Left lobe of liver (tissue), 2 donors: ENCODE measurements around the gene APOBEC3G. TPM values are rescaled to one million over a fixed set of nuclear protein-coding genes. Genes with fewer than 3 reads are reported as not detected.
A peak's percentile ranks its signal among the peaks of the same experiment; 100 is the strongest.
"Not testable (repeated sequence)": the region's sequence is repeated elsewhere in the genome, so short reads cannot be mapped to it uniquely, and the experiment has no call there.

Experiments used
- ATAC-seq: fragments of 200-7000 bp; cut with Tn5 transposase; one replicate; pipeline ENCODE4 v1.9.1; 2020; ENCODE audit warnings: mild to moderate bottlenecking, moderate library complexity
- DNase-seq: peaks from one replicate; pipeline ENCODE4 v3.0.0-alpha.2; 2020; ENCODE audit warnings: low spot score
- total RNA-seq: library from RNA; stranded (reverse); gene quantifications from one replicate; pipeline ENCODE4 v1.2.1, GENCODE V29; 2021
- donor health status: DM: no; HTN: no; CAD: no; lungs with moderate emphysema.
- donor health status: DM: no; HTN: yes; CAD: no.

APOBEC3G gene
- total RNA-seq, 1 donor from 2014 or later, result 1.3 TPM

GRCh38 chr22:39066442-39067276 is 10.4 kb upstream of the APOBEC3G start:
- not testable (repeated sequence) for DNase-seq, ATAC-seq

- DNase-seq, result no peak
- ATAC-seq, result no peak
Measured at GRCh38 chr22:39068033-39068785, 8.9 kb upstream of the APOBEC3G start.

- DNase-seq, result no peak
- no peak for ATAC-seq
Measured at GRCh38 chr22:39070186-39070585, 6.9 kb upstream of the APOBEC3G start.

- not testable (repeated sequence) for ATAC-seq, DNase-seq
Measured at GRCh38 chr22:39072581-39072981, 4.5 kb upstream of the APOBEC3G start.

GRCh38 chr22:39073981-39074380 is 3.1 kb upstream of the APOBEC3G start:
- ATAC-seq (no peak), DNase-seq (no peak)

GRCh38 chr22:39076155-39077025 is 685 bp upstream of the APOBEC3G start:
- peak; percentile 11 for ATAC-seq
- not testable (repeated sequence) for DNase-seq

- DNase-seq, ATAC-seq: not testable (repeated sequence)
Measured at GRCh38 chr22:39077912-39078311, 837 bp downstream of the APOBEC3G start.

GRCh38 chr22:39078329-39078728 is 1.3 kb downstream of the APOBEC3G start:
- DNase-seq (no peak), ATAC-seq (no peak)

GRCh38 chr22:39079054-39079637 is 2.1 kb downstream of the APOBEC3G start:
- ATAC-seq, DNase-seq: not testable (repeated sequence)

- no peak for ATAC-seq
- no peak for DNase-seq
Measured at GRCh38 chr22:39080052-39080762, 3.1 kb downstream of the APOBEC3G start.

- no peak for DNase-seq
- no peak for ATAC-seq
Measured at GRCh38 chr22:39081016-39081415, 3.9 kb downstream of the APOBEC3G start.

- no peak for DNase-seq
- no peak for ATAC-seq
Measured at GRCh38 chr22:39081598-39081997, 4.5 kb downstream of the APOBEC3G start.

GRCh38 chr22:39083212-39084165 is 6.4 kb downstream of the APOBEC3G start:
- ATAC-seq (no peak), DNase-seq (no peak)

- DNase-seq (no peak), ATAC-seq (no peak)
Measured at GRCh38 chr22:39084666-39085065, 7.6 kb downstream of the APOBEC3G start.

- DNase-seq (no peak), ATAC-seq (no peak)
Measured at GRCh38 chr22:39087098-39087497, 10.0 kb downstream of the APOBEC3G start.

- no peak for DNase-seq
- ATAC-seq, result peak; percentile 15
Measured at GRCh38 chr22:39087881-39088684, 11.0 kb downstream of the APOBEC3G start.

- no peak for ATAC-seq
- DNase-seq, result no peak
Measured at GRCh38 chr22:39088685-39089032, 11.6 kb downstream of the APOBEC3G start.

- DNase-seq (no peak), ATAC-seq (no peak)
Measured at GRCh38 chr22:39089928-39090327, 12.9 kb downstream of the APOBEC3G start.
